VCaP (cell line): ENCODE results near the gene AUTS2.

Source experiments
- H3K27ac ChIP-seq: fragments of 450-650 bp; 2 replicates; pipeline ENCODE4 v1.5.1; 2017
- CTCF ChIP-seq: fragments of 450-650 bp; conservative IDR thresholded peaks from 2 replicates; pipeline ENCODE4 v1.5.1; 2017; ENCODE audit warnings: mild to moderate bottlenecking, moderate library complexity

Gene AUTS2

DNA sequence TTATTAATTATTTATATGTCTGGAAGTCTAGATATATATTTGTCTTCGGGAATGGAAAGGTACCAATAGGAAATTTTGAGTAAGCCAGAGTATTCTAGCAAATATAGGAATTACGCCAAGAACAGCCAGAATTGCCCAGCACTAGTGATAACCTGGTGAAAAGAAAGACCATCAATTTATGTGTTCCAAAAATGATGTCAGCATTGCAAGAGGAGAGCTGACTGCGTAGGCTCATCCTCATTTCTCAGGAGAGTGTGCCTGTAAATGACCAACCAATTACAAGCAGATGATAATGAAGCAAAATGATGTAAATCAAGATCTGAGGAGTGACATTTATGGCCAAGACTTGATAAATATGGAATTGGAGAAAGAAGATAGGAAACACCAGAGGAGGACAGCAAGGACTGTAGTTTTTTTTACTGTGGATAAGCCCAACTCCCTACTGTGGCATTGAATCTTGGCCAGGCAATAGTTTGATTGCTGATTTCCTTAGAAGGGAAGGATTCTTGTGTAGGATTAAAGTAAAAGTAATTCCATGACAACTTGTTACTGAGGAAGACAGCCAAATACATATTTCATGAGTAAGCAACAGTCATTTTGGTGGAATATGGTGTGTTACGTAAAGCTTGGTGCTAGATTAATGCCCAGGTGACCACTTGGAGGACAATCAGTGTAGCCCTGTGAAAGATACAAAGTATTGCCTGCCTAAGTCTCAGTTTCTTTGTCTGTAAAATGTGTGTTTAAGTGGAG lies 590.8 kb downstream of the AUTS2 start:
- TF ChIP-seq CTCF: no peak
- no peak overlapping the region for H3K27ac ChIP-seq

DNA sequence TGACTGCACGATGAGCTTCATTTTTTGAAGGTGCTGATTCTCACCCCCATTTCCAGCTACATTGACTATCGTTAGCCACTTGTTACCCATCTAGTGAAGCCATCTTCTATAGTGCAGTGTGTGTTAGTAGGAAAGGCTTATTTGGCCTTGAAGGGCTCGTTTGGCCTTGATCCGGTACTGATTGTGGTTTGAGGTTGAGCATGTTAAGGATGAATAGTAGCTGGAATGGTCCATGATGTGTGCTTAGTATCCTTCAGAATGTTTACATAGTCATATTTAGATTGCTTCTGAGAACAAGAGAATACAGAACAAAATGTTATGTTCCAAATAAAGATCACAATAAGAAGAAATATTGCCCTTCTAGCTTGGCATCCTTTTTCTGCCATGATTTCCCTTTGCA lies 591.5 kb downstream of the AUTS2 start:
- TF ChIP-seq CTCF: no peak
- H3K27ac ChIP-seq: no peak overlapping the region

GRCh38 chr7:70190281-70190680 lies 592.0 kb downstream of the AUTS2 start:
- H3K27ac ChIP-seq: no peak overlapping the region
- no peak for TF ChIP-seq CTCF

GRCh38 chr7:70193514-70193913 lies 595.2 kb downstream of the AUTS2 start:
- no peak overlapping the region for H3K27ac ChIP-seq
- TF ChIP-seq CTCF: peak; percentile 75

GRCh38 chr7:70208236-70209063 lies 610.2 kb downstream of the AUTS2 start:
- H3K27ac ChIP-seq: no peak overlapping the region
- TF ChIP-seq CTCF: no peak

GRCh38 chr7:70210200-70210935 lies 612.1 kb downstream of the AUTS2 start:
- no peak for TF ChIP-seq CTCF
- H3K27ac ChIP-seq: no peak overlapping the region

DNA sequence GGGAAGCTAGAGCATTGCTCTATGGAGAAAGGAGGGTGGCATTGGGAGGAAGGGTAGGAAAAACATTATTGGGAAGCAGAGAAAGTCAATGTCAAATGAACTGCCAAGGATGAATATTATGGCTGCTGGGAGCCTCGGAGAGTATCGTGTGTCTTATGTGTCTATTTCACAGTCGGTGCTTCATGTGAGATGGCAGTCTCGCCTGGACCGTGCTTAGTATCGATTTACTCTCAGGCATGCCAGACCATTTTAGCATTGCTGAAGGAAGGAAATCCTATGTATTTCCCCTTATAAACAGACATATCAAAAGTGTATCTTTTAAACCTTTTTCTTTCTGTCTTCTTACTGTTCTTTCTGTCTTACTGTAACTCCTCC lies 612.6 kb downstream of the AUTS2 start:
- TF ChIP-seq CTCF: no peak
- no peak overlapping the region for H3K27ac ChIP-seq
